CD4-positive, alpha-beta T cell treated with Interleukin-2 at 100 ng/mL for 4 hours (primary cell): ENCODE data around the gene PTMS.
"Not testable (repeated sequence)": the region's sequence is repeated elsewhere in the genome, so short reads cannot be mapped to it uniquely, and the experiment has no call there.

Source experiments
- DNase-seq: peaks from one replicate; pipeline ENCODE4 v3.0.0-alpha.2; 2020; ENCODE audit warnings: low spot score

The PTMS gene, protein sequence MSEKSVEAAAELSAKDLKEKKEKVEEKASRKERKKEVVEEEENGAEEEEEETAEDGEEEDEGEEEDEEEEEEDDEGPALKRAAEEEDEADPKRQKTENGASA

DNA sequence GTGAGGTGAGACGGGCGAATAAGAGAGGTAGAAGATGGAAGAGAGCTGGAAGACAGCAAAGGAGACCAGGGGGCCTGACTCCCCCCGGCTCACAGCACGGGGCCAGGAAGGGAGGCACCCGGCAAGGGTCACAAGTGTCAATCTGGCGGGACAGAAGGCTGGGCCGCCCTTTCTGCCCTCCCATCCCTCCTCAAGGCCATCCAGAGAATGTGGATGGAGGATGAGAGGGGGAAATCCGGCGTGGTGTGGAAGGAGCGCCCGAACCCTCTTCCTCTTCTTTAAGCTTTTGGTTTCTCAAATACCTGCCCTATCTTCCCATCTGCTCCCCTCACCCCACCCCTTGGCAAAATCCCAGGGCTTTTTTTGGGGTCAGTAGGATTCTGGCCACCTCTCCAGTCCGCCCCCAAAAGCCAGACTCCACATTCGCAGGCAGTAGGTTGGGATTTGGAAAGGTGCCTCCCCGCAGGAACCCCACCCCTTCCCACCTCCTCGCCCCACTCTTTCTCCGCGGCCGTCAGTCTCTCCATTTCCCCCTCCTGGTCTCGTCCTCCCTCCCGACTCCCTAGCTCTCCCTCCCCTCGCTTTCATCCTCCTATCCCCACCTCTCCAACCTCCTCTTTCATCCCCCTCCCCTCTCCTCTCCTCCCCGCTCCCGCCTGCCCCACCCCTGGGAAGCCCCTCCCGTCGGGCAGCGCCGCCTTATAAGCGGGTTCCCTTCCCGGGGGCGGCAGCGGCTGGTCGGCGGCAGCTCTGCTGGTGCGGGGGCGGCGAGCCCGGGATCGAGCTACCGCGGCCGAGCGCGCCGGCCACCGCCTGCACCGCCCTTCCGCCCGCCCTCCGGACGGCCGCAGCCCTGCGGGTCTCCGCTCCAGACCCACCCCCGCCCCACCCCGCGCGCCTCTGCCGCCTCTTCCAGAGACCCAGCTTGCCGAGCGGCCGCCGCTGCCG, at the start of gene PTMS:
Gene PTMS, plus strand, starts transcription at position 730 of the 948 bp plus-strand sequence. CDS start 343 bp downstream, outside the sequence.
- DNase-seq, result no peak

DNA sequence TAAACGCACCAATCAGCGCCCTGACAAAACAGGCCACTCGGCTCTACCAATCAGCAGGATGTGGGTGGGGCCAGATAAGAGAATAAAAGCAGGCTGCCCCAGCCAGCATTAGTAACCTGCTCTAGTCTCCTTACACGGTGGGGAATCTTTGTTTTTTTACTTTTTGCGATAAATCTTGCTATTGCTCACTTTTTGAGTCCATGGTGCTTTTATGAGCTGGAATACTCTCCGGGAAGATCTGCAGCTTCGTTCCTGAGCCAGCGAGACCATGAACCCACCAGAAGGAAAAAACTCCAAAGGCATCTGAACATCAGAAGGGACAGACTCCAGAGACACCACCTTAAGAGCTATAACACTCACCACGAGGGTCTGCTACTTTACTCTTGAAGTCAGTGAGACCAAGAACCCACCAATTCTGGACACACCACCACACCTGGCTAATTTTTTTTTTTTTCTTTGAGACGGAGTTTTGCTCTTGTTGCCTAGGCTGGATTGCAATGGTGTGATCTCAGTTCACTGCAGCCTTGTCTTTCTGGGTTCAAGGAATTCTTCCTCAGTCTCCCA, 49.2 kb upstream of the PTMS start:
- DNase-seq, result no peak

DNA sequence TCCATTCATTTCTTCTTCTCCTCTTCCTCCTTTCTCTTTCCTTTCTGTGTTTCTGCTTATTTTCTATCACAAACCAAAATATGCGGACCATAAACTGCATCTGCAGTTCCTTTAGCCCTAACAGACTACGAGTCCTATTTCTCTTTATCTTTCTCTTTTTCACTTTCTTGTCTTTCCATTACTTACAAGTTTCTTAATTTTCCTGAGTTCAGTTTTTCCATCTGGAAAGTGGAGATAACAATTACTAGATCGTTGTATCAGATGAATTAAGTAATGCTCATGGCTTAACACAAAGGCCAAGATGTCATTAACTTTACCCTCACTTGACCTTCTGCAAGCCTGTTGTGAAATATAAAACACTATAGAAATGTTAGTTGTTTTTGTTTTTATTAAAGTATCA, 43.3 kb upstream of the PTMS start:
- DNase-seq, result no peak

DNA sequence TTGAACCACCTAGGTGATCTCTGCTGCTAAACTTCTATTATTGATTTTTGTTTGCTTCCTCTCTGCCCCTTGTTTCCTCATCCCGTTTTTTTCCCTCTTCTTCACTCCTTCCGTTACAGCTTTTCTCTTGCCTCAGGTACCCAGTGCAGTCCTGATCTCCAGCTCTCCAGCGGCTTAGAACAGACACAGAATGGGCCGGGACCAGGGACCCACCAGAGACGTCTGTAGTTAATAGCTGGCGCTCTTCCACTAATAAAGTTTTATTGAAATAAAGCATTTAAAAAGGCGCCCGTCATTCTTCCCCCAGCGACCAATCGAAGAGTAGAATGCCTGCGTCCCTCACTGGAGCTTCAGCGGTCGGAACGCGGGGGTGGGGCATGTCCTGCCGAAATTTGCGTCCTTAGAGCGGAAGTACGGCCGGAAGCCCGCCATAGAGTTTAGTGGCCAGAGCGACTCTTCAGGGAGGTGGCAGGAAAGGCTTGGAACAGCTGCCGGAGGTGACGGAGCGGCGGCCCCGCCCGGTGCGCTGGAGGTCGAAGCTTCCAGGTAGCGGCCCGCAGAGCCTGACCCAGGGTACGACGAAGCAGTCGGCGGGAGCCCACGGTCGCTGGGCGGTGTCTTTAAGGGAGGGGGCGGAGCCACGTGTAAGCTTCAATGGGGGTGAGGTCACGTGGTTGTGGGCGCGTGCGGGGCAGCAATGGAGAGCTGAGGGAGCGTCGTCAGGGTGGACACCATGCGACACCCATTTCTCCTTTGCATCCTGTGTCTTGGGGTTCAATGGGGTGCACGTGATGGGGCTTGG, 42.4 kb upstream of the PTMS start, which contains the start of gene COPS7A:
Gene COPS7A, plus strand, starts transcription at position 440 of the 802 bp plus-strand sequence. CDS start 611 bp downstream, outside the sequence.
- DNase-seq, result peak; percentile 99

DNA sequence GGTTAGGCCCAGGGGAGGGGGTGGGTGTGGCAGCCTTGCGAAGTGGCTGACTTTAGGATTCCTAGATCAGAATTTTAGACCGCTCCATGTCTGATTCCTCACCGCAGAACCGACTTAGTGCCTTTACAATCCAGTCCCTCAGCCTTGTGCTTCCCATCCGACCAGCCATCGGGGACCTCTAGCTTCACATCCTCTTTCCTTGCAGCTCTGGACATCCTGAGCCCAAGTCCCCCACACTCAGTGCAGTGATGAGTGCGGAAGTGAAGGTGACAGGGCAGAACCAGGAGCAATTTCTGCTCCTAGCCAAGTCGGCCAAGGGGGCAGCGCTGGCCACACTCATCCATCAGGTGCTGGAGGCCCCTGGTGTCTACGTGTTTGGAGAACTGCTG, 41.8 kb upstream of the PTMS start:
- DNase-seq, result peak; percentile 12

DNA sequence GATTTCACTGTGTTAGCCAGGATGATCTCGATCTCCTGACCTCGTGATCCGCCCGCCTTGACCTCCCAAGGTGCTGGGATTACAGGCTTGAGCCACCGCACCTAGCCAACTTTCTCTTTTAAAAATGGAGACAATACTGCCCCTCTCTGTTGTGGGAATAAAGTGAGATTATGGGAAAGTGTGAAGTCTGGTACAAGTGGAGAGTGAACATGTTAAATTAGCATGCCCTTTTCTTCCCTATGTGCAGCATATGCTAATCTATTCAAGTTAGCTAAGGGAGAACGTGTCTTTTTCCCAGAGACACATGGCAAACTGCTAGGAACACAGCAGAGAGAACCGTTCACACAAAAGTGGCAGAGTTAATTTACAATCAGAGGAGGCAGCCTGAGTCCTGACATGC, 40.8 kb upstream of the PTMS start:
- DNase-seq, result no peak

DNA sequence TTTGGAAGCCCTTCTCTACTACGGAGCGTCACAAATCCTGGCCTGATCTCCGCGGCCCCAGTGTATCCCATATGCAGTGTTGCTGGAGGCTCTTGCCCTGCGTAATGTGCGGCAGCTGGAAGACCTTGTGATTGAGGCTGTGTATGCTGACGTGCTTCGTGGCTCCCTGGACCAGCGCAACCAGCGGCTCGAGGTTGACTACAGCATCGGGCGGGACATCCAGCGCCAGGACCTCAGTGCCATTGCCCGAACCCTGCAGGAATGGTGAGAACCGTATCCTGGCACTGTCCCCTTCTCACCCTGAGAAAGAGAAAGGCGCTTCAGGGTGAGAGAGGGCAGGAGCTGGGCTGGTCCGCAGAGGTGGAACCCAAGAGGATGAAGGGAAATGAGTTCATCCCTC, 37.0 kb upstream of the PTMS start:
- DNase-seq, result no peak

DNA sequence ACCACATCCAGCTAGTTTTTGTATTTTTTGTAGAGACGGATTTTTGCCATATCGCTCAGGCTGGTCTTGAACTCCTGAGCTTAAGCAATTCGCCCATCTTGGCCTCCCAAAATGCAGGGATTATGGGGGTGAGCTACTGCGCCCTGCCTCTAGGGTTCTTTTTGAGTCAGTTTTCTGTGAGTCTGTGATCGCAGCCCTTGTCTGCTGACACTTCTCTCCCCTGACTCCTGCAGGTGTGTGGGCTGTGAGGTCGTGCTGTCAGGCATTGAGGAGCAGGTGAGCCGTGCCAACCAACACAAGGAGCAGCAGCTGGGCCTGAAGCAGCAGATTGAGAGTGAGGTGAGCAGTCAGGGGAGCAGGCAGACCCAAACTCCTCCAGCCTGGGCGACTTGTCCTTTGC, 36.0 kb upstream of the PTMS start:
- no peak for DNase-seq

DNA sequence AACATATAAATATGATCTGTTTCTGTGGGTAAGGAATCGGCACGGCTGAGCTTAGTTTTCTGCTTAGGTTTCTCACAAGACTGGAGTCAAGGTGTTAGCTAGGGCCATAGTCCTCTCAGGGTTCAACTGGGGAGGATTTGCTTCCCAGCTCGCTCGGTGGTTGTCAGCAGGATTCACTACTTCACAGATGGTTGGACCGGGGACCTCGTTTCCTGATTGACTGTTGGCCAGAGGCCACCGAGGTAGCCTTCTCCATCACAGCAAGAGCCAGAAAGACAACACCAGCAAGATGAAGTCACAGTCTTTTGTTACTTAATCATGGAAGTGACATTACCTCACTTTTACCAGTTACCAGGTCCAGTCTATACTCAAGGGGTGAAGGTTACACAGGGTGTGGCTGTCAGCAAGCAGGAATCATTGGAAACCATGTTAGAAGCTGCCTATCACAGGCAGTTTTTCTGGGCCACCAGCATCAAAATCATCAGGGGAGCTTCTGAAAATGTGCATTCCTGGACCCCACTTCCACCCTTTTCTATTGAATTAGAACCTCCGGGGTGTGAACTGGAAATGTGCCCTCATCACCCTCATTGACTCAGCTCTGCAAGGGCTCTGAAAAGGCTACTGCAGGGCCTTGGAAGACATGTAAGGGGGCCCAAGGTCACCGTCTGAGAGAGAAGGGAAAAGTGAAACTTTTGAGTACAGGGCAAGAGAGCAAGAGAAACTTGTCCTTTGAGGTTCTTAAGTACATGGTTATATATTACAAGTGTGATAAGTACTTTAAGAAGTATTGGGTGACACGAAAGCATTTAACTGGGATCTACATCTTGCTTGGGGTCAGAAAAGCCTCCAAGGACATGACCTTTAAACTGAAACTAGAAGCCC, 31.4 kb upstream of the PTMS start:
- DNase-seq, result no peak

DNA sequence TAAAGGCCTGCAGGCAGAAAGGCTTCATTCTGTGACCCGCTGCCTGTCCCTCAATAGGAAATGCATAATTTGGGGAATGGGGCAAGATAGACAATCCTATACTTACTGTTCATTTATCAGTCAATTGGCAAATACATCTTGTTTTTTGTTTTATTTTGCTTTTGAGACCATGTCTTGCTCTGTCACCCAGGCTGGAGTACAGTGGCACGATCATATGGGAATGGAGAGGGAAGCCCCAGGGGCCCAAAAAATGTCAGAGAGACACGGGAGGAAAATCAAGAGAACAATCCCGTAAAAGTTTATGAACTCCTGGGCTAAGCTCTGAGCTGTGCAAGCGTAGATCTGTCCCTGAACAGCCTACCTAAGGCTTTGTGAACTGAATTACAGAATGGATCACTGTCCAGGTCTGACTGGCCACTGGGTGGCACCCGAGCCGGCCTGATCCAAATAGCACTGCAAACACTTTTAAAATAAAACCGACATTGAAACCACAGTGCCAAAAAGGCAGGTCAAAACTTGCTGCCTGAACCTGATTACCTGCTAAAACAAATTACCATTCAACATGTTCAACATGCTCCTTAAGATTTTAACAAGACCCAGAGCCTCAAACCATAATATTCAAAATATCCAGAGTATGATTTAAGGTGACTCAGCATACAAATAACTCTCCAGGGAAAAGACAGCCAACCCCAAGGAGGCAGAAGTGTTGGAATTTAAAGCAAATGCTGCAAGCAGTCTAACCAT, 30.5 kb upstream of the PTMS start:
- DNase-seq, result peak; percentile 38

DNA sequence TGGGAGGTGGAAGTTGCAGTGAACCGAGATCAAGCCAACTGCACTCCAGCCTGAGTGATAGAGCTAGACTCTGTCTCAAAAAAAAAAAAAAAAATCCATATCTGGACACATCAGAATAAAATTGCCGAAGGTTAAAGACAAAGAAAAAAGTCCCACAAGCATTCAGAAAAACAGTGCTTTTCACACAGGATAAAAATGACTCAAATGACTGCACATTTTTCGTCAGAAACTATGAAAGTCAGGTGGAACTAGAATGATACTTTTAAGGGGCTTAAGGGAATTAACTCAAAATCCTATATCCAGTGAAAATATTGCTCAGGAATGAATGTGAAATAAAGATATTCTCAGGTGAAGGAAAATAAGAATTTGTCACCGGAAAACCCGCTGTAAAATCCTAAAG, 29.4 kb upstream of the PTMS start:
- DNase-seq, result no peak

DNA sequence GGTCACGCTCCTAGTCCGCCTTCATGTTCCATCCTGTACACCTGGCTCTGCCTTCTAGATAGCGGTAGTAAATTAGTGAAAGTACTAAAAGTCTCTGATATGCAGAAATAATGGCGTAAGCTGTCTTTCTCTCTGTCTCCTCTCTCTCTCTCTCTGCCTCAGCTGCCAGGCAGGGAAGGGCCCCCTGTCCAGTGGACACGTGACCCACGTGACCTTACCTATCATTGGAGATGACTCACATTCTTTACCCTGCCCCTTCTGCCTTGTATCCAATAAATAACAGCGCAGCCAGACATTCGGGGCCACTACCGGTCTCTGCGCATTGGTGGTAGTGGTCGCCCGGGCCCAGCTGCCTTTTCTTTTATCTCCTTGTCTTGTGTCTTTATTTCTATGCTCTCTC, 24.1 kb upstream of the PTMS start:
- DNase-seq, result not testable (repeated sequence)

DNA sequence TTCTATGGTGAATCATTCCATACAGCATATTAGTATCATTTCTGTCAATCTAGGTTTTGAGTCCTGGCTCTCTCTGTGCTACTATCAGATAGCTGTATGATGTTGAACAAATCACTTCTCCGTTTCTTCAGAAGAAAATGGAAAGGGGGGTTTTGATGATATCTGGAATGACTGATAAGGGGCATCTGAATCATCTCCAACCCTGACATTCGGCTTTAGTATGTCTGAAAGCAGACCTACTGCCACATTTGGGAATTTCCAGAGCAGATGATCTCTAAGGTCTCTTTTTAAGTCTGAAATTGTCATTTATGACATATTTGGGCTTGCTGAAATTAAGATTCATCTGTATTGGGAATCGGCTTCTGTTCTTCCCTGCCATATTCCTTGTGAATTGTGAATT, 23.3 kb upstream of the PTMS start:
- no peak for DNase-seq

DNA sequence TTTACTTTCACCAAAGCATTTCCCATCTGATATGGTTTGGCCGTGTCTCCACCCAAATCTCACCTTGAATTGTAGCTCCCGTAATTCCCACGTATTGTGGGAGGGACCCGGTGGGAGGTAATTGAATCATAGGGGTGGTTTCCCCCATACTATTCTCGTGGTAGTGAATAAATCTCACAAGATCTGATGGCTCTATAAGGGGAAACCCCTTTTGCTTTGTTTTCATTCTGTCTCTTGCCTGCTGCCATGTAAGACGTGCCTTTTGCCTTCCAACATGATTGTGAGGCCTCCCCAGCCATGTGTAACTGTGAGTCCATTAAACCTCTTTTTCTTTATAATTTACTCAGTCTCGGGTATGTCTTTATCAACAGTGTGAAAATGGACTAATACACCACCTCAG, 22.9 kb upstream of the PTMS start:
- not testable (repeated sequence) for DNase-seq

DNA sequence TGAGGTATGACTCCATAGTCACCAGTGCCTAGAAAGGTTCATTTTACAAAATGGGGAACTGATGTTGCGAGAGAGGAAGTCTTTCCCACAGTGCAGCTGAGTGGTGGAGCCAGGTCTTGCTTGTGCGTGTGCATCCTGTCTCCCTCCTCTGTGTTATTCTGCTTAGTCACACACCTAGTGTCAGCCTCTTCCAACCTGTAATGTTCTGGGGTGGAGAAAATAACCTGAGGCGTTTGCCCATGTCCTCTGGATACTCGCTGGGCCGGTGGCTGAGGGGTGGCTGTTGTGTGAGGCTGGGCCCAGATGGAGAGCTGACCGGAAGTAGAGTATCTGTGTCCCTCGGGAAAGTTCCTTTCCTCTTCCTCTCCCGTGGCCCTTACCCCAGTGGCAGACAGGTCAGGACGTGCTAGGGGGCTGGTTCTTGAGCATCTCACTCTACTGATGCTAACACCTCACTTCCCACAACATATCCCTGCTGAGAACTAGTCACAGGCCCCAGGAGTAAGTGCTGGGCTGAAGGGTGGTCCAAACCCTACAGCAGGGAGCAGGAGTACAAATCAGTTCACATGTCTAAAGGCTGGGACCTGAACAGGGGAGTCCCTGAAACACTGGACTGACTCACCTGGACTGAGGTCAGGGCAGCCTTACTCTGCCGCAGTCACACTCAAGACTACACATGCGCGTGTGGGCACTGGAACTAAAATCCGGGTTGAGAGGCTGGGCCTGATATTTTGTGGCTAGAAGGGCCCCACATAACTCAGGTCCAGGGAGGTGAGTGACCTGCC, 20.2 kb upstream of the PTMS start:
- DNase-seq, result peak; percentile 28

DNA sequence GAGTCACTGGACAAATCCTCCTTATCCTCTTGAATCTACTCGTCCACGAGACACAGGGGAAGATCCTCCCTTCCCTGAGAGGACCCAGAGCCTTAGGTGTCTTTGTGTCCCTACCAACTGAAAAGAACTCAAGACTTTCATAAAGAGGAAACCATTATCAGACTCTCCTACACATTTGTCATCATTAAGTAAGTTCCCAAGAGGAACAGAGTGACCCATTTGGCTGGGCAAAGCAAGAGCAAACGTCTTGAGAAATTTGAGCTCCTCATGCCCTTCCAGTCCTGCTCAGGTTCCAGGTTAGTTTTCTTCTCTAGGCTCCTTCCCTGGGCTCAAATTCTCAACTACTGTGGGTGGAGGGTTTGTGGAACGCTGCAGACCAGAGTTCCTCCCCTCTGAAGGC, 18.9 kb upstream of the PTMS start:
- DNase-seq, result no peak

DNA sequence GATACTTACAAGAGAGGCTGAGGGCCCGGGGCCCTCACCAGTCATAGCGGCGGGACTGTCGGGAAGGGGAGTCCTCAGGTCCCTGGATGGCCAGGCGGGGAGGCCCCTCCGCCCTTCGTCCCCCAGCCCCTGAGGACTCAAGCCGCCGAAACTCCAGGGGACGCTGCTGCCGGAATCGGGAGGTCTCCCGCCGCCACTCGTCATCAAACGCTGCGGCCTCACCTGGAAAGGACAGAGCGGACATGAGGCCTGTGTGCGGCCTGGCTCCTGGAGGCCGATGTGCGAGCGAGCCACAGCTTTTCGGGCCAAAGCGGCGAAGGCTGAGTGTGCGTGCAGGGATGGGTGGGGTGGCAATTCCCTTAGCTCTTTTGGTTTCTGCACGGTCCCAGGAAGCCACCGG, 17.4 kb upstream of the PTMS start:
- DNase-seq, result no peak

DNA sequence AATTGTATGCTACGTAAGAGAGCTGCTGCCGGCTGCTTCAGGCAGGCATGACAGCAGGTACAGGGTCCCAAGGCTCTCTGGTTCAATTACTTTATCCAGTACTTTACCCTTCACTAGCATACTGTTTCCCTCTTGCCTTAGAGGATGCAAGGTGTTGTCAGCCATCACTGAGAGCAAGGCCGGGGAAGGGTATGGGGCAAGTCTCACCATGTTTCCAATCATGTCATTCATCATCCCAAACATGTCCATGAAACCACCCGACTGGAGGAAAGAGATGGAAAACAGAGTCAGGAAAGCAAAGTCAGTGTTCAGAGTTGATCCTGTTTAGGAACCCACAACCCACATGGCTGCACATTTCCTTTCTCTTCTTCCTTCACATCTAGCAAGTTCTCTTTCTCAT, 15.7 kb upstream of the PTMS start:
- DNase-seq, result no peak

DNA sequence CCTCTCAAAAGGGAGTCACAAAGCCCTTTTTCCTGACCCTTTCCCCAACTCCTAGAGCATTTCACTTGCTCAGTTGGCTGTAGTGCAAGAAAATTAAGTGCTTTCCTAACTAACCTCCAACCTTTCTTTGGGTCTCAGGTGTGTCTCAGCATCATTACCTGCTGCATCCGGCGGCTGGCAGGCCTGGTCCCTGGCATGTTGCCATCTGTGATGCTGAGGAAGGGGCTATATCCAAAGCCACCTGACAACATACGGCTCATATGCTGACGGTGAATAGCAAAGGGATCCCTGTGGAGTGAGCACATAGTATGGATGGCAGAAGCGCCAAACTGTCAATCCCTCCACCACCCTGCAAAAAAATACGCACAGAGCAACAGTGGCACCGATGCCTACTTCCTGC, 14.4 kb upstream of the PTMS start:
- no peak for DNase-seq
